CD4-positive, alpha-beta T cell treated with Interferon alpha-2 for 1 hour (primary cell): ENCODE measurements around the gene CNOT11.
"Not testable (repeated sequence)": the region's sequence is repeated elsewhere in the genome, so short reads cannot be mapped to it uniquely, and the experiment has no call there.

Experiments
- DNase-seq, 2 donors: peaks; one replicate each; pipeline ENCODE4 v3.0.0-alpha.2; 2020 to 2022

Gene CNOT11

DNA sequence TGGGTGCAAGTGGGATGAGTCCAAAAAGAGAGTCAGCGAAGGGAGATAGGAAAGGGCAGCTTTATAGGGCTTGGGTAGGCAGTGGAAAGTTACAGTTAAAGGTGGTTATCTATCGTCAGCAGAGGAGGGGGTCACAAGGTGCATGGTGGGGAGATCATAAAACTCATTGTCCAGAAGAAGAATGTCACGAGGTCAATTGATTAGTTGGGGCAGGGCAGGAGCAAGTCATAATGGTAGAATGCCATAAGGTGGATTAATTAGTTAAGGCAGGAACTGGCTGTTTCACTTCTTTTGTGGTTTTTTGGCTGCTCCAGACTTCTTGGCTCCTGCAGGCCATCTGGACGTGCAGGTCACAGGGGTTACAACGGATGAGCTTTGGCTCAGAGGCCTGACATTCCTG is 3.9 kb upstream of the CNOT11 start:
- not testable (repeated sequence) for DNase-seq

DNA sequence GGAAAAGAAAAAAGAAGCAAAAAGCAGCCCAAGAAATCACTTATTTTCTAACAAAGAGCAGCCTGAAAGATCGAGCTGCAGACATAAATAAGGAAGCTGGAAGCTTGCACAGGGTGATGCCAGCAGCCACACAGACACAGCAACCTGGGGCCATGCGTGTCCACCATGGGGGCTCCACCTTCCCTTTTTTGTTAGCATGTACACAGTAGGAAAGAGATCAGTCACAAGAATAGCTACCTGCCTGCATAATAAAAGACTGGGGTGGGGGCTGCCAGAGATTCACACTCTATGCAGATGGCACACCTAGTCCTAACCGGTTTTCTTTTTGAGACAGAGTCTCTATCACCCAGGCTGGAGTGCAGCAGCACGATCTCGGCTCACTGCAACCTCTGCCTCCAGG is 2.9 kb upstream of the CNOT11 start:
- DNase-seq: no peak

DNA sequence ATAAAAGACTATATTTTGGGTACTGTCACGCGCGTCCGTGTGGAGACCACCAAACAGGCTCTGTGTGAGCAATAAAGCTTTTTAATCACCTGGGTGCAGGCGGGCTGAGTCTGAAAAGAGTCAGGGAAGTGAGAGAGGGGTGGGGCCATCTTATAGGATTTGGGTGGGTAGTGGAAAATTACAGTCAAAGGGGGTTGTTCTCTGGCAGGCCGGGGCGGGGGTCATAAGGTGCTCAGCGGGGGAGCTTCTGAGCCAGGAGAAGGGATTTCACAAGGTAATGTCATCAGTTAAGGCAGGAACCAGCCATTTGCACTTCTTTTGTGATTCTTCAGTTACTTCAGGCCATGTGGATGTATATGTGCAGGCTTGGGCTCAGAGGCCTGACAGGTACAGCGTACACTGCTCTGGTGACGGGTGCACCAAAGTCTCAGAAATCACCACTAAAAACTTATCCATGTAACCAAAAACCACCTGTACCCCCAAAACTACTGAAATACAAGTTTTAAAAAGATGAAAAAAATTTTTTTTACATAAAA is 1.4 kb upstream of the CNOT11 start:
- DNase-seq: not testable (repeated sequence)

DNA sequence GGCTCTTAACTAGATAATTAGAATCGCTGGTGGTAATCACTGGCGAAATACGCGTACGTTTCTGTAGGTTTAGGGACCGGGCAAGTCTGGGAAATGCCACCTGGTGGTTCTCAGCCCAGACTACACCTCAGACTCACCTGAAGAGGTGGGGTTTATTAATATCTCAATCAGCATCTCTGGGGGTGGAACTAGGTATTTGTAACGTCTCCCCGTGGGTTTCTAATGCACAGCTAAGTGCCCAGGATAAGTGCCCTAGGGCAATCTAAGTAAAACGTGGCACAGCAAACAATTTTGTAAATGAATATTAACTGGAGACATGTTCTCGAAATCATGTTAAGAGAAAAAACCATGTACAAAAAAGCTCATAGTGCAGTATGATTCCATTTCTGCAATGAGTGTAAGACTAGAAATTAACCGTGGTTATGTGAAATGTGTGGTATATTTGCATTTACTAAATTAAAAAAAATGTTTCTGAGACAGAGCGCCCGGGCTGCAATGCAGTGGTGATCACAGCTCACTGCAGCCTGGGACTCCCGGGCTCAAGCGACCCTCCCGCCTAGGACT is 760 bp upstream of the CNOT11 start:
- DNase-seq: peak; percentile 18 to 60

DNA sequence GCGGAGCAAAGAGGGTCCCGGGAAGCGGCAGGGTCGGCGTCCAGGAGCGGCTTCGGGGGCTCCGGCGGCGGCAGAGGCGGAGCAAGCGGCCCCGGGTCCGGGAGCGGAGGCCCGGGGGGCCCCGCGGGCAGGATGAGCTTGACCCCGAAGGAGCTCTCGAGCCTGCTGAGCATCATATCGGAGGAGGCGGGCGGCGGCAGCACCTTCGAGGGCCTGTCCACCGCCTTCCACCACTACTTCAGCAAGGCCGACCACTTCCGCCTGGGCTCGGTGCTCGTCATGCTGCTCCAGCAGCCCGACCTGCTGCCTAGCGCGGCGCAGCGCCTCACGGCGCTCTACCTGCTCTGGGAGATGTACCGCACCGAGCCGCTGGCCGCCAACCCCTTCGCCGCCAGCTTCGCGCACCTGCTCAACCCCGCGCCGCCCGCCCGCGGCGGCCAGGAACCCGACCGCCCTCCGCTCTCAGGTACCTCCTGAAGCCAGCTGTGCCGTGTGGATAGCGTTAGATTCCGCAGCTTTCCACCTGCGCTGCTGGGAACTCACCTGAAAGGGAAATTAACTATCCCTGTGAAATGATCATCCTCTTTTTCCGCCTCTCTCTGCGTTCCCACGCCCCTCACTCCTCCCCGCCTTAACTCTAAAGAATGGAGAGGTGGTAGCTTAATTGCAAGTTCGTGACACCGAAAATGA is 472 bp downstream of the CNOT11 start:
- peak; percentile 82 to 85 for DNase-seq

DNA sequence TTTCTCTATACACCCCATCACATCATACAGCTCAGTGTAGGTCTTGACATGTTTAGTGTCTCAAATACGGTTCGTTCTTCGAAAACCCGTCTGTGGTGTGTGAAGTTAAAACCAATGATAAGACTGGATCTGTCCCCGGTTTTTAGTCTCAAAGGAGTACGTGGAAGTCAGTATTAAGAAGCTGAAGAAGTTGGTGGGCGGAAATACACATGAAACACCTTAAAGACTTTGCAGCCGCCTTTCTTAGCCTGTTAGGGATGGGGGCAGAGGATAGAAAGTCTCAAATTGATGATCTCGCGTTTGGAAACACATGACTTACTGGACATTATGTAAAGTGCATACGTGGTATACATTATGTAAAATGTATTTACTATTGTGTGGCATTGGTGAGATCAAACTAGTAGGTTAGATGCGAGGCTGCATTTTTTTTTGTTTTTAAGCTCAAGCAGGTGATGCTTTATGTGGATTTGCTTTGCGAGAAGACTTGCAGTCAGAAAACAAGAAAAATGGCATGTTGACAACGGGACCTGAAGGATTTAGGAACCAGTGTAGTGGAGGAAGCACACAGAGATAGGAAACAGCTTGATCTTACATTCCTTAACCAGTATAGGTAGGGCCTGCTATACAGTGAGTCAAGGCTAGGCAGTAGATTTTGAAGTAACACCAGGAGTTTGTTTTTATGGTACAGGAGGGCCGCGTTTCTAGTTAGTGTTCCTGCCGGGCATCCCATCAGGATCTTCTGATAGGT is 1.2 kb downstream of the CNOT11 start:
- peak in 1 of 2 donors; percentile 44 for DNase-seq

DNA sequence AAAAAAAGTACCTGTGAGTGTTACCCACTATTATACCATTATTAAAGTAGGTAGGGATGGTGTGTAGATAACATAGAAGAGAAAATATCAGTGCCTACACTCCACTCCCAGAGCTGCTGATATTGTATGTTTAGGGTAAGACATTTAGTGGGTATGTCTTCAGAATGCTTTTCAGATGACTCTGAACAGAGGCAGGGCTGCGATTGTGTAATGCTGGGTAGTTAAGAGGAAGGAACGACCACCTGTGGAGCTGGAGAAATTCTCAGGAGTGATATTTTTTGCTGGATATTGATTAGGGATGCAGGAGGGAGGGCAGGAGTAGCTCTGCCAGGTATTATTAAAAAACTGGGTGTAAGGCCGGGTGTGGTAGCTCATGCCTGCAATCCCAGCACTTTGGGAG is 2.8 kb downstream of the CNOT11 start:
- no peak for DNase-seq

DNA sequence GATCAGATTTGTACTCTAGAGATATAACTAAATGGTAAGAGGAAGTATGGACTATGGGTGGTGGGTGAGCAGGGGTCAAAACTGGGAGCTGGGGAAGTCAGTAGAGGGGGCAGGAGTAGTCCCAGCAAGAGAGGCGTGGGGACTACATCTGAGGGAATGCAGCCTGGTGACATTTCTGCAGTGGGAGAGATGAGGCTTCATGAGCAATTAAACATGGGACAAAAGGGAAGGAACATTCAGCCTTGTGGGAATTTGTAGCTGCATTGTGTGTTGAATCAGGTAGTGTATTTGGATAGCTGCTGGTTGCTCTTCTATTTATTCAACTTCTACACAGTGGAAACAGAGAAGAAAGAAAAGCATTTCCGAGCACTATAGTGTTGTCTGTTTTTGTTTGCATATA is 3.6 kb downstream of the CNOT11 start:
- DNase-seq: no peak

DNA sequence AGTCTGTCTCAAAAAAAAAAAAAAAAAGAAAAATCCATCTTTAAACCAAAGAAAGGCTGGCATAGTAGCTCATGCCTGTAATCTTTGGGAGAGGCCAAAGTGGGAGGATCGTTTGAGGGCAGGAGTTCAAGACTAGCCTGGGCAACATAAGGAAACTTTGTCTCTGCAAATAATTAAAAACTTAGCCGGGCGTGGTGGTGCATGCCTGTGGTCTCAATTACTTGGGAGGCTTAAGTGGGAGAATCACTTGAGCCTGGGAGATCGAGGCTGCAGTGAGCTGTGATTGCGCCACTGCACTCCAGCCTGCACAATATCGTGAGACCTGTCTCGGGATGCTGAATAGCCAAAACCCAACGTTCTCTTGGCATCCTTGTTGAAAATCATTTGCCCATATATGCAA is 6.1 kb downstream of the CNOT11 start:
- DNase-seq: no peak

DNA sequence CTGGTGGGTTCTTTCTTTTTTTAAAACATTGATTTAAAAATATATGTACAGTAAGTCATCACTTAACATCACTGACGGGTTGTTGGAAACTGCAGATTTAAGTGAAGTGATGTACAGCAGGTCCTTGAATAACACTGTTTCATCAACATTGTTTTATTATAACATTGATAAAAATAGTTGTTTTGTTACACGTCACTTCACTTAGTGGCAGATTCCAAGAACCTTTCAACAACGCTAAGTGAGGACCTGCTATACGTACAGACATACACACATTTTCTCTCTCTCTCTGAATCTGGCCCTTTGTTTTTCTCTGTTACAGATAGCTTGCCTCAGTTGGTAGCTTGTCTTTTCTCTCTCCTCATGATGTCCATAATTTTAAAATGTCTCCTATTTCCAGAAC is 9.5 kb downstream of the CNOT11 start:
- no peak for DNase-seq

DNA sequence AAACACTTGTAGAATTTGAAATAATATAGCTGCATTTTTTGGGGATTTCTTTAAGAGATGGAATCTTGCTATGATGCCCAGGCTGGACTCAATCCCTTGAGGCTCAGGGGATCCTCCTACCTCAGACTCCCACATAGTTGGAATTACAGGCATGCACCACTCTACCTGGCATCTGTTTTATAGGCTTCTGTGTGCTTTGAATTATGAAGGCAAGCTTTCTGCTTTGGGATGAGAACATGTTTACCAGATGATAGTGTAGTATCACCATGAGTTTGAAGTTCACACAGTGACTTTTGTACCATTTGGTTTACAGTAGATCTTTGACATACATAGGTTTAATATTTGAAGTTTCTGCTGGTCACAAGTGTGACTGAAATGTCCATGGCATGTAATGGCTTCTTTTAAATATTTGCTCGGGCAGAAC is 10.7 kb downstream of the CNOT11 start:
- DNase-seq: no peak

DNA sequence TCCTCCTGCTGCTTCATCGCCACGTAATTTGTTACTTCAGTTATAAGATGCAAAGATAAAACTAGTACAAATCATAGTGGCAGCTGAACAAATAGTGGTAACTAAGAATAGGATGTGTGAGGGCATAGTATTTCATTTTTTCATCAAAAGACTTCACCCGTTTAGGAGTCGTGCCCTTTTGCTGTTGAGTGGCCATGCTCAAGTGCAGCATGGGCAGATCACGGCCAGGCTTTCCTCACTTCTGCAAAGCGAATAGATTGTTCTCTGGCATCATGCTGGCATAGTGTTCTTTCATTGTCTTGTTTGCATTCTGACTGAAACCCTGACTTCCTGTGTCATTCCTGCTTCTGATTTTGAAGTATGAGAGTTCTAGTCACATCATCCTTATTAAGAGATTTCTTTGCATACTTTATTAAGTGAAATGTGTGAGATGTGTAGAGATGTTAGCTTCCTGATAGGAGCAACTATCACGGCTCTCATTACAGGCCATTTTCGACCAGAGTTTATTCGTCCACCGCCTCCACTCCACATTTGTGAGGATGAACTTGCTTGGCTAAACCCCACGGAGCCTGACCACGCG is 11.8 kb downstream of the CNOT11 start:
- DNase-seq: no peak

DNA sequence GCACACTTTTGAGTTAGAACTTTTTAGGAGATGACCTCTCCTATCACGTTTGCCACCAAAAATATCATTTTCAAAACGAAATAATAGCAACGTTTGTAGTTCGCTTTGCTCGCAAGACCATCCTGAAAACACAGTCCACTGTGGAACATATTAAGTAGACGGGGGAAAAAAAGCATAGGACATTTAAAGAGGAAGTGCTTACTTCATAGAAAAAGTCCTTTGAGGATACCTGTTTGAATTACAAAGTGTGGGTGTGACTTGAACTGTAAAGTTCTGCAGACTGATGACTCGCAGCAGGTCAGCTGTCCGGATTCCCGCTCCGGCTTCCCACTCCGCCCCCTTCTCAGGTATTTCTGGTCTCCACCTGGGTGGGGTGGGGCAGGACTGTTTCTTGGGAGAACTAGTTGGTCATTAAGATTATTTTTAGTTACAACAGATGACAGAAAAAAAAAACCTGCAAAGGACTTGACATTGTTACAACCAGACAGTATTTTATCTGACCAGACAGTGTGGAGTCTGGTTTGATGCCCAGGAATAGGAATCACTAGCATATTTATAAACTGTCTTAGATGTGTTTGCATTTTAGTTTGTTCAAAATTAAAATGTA is 13.3 kb downstream of the CNOT11 start:
- no peak for DNase-seq

DNA sequence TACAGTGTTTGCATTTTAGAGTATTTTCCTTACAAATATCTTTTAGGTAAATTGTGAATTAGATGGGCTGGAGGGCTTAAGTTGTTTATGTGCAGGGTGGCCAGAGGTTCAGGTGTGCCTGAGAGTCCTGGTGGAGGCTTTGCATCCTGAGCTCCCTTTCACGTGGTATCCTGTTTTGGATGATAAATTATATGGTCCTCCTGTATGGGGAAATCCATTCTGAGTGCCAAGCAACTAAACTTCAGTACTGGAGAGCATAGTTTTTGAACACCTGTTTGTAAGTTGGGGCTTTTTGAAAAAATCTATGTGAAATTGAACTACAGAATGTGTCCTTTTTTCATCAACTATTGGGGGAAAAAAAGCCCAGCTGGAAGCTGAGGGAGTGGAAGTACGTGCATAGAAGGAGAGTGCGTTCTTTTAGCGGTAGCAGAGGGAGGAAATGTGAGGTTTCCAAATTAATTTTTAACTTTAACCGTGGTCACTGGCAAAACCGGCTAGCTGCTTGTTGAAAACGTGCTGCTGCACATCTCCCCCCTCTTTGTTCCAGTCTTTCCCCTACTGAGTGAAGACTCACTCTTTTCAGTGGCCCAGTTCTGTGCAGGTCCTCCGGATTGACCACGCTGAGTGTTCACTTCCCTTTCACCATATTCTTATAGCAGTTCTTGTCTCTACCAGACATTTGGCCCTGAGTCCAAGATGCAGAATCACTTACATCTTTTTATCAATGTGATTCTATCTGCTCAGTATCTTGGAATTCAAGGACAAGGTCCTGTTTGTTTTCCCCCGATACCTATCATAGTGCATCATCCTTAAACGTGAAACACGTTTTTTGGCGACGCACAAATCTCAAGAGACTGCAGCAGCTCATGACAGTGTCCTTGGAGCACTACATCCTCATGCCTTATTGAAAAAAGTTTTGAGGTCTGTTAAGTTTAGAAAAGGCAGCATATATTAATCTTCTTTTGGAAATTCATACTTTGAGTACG is 15.3 kb downstream of the CNOT11 start:
- no peak for DNase-seq

DNA sequence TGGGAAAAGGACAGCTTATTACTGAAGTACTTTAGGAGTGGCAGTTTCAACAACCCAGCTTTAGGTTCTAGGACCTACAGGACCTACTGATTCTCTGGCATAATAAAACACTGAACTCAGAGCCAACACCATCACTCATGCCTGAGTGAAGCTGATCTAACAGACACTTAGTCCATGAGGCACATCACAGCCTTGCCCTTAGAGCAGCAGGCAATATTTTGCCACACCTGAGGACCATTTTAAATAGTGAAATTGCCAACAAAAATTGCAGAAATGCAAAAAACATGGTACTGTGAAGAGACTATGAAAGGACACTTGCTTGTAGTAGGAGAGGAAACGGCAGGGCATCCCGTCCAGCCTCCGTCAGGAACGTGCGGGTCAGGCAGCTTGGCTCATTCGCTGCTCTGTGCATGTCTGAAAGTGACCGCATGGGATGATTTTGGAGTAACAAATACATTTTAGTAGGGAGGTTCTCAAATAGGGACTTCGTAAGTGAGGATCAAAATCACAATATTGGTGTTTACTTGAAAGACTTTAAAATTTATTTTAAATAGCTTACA is 18.1 kb downstream of the CNOT11 start:
- no peak for DNase-seq

DNA sequence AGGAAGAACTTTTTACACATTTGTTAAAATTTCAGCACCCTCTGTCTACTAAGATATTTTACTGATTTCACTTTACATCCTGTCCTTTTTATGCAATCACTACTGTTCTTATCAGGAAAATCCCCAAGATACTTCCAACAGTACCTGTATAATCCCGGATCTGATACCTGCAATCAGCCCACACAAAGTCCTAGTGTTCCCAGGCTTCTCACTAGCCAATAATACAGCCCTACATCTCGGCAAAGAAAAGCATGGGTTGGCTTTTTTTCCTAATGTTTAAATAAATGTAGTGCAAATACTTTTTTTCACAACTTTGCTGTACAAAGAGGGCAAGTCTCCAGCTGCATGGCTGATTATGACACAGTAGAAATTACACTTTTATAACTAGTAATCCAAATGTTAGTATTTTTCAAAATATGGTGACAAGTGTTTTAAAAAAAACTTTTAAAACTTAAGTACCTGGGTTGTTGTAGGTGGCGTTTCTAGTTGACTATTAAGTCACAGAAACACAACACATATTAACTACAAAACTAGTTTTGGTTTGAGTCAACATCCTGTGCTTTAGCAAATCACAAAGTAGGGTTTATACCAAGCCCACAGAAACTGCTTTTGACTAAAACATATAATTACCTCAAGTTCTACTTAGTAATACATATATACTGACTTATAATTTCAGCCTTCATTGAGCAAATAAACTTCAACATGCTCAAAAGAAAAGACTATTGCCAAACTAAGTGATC is 19.5 kb downstream of the CNOT11 start:
- peak in 1 of 2 donors; percentile 21 for DNase-seq

DNA sequence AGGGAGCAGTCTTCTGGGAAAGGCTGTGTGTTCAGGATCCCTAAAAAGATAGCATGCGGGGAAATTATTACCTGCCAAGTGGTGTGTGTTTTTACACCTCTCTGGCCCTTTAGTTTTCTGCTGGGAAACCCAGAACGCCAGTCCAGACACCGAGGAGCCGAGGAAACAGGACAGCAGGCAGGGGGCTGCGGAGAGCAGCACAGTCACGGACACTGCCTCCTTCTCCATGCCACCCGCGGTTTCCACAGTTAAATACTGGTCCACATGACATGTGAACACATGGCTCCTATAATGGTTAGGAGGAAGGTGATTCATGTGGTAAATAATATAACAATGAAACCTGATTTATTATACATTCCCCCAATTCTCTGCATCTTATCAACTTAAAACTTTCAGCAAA is 20.4 kb downstream of the CNOT11 start:
- DNase-seq: no peak

DNA sequence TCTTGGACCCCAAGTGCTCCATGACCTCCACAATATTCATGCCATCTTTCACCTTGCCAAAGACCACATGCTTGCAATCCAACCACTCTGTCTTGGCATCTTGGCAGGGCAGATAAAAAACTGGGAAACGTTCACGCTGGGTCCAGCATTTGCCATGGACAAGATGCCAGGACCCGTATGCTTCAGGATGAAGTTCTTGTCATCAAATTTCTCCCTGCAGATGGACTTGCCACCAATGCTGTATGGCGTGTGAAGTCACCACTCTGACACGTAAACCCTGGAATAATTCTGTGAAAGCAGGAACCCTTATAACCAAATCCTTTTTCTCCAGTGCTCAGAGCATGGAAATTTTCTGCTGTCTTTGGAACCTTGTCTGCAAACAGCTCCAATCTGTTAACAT is 21.5 kb downstream of the CNOT11 start:
- no peak for DNase-seq

DNA sequence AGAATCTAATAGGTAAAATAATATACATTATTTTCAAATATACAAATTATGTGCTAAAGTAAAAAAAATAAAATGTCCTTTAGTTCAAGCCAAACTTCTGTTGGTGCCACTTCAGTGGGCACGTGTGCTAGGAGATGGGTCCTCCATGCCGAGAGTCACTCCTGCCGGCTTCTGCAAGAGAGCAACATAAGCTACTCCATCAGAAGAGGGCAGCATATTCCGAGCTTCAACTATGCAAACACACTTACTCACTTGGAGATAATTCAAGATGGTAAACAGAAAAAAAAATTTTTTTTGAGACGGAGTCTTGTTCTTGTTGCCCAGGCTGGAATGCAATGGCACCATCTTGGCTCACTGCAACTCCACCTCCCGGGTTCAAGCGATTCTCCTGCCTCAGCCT is 24.4 kb downstream of the CNOT11 start:
- no peak for DNase-seq

DNA sequence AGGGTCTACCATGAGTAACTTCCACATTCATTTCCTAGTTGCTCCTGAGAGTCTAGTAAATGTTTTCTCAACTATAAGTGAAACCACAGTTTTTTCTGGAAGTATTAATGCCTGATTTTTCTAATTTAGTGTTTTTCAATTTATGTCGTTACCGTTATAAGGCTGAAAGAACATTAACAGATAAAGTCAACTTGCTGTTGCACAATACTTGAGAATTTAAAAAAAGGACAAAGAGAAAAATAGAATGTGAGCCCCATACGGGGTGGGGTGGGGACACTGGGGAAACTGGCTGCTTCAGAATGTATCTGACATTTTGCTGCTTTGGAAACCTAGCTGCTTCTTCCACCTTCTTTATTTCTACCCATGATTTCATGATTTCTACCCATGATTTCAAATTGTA is 26.2 kb downstream of the CNOT11 start:
- DNase-seq: no peak

DNA sequence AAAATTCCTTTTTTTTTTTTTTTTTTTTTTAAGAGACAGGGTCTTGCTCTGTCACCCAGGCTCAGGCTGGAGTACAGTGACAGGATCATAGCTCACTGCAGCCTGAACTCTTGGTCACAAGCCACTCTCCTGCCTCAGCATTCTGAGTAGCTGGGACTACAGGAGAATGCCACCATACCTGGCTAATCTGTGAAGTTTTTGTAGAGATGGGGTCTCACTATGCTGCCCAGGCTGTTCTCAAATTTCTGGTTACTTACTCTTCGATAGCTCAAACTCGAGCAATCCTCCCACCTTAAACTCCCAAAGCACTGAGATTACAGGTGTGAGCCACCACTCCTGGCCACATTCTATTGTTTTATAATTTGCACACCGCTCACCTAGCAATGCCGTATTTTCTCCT is 28.8 kb downstream of the CNOT11 start:
- no peak for DNase-seq
